ENCODE results near the gene ARHGAP18.

ARHGAP18 gene

DNA sequence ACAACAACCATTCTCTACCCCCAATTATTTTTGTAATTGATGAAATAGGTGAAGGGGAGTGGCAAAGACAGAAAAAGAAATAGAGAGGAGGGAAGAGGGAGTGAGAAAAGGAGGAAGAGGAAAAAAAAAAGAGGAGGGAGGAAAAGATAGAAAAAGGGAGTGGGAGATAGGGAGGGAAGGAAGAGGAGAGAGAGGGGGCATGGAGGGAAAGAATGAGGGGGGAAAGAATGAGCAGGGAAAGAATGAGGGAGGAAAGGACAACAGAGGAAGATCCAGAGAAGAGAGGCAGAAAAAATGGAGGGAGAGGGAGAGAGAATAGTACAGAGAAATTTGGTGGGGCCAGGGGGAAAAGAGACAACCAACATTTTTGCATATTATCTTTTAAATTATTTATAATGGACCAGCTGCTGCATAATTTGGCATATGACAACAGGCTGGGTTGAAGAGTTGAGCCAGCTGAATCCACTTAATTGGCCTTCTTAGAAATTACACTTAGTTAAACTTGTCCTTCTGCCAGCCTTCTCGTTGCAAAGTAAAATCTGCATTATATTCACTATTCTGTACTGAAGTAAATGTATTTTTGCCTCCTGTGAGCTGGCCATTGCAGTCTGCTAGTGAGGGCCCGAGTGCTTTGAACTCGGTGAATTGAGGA is 101.0 kb downstream of the ARHGAP18 start:
- peaks cover 23% of the 10 kb centered on the region for H3K36me3 ChIP-seq (ENCODE audit: control insufficient read depth, insufficient read depth, low read length, severe bottlenecking)
- peak overlapping the region; percentile 18 for H3K4me3 ChIP-seq (ENCODE audit: low read length)
- H3K4me1 ChIP-seq (ENCODE audit: control insufficient read depth, insufficient read depth, low read length) = peaks cover 40% of the 10 kb centered on the region
- peak overlapping the region; percentile 25 for H3K9ac ChIP-seq (ENCODE audit: low read length)
- H3K9me3 ChIP-seq (ENCODE audit: control insufficient read depth, low read length) = no peaks in the 10 kb centered on the region
- no peak for DNase-seq (ENCODE audit: low read depth)
- no peaks in the 10 kb centered on the region for H3K27me3 ChIP-seq (replicated peaks; ENCODE audit: control insufficient read depth, insufficient read depth, low read length)

DNA sequence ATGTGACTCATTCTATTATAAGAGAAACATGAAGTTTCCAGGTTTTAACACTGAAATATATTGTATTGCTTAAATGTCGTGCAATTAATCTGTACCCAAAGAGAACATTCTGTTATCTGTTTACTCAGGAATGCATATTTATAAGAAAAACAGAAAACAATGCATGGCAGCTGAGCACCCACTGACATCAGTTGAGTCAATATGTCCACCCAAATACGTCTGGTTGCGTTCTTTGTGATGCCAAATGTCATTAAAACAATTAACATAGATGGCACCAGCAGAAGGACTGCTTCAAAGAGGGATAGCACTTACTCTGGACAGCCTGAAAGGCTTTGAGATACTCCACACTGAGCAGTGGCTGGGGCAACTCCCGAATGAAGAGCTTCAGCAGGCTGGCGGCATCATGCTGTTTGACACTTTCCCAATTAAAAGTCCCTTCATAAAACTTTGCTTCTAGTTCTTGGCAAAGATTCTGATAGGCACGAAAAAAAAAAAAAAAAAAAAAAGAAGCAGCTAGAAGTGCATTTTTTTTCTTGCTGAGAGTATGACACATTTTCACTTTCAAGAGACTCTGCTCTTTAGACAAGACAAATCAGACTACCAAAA is 102.3 kb downstream of the ARHGAP18 start:
- H3K4me1 ChIP-seq (ENCODE audit: control insufficient read depth, insufficient read depth, low read length) = peaks cover 40% of the 10 kb centered on the region

DNA sequence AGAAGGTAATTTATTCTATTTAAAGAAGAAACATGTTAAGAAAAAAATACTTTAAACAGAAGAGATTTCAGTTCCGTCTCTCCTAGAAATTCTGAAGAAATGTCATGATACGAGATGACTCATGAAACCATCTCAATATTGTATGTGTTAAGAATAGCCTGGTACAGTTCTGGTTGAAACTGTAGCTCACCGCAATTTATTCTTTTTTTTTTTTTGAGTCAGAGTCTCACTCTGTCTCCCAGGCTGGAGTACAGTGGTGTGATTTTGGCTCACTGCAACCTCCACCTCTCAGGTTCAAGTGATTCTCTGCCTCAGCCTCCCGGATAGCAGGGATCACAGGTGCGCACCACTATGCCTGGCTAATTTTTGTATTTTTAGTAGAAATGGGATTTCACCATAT is 103.3 kb downstream of the ARHGAP18 start:
- Histone ChIP-seq H3K9me3 (ENCODE audit: control insufficient read depth, low read length) (no peaks in the 10 kb centered on the region), H3K27me3 (replicated peaks; ENCODE audit: control insufficient read depth, insufficient read depth, low read length) (no peaks in the 10 kb centered on the region), H3K36me3 (ENCODE audit: control insufficient read depth, insufficient read depth, low read length, severe bottlenecking) (peaks cover 29% of the 10 kb centered on the region), H3K4me1 (ENCODE audit: control insufficient read depth, insufficient read depth, low read length) (peaks cover 40% of the 10 kb centered on the region), H3K9ac (ENCODE audit: low read length) (peak overlapping the region; percentile 25), H3K4me3 (ENCODE audit: low read length) (no peak overlapping the region)
- peak; percentile 27 for DNase-seq (ENCODE audit: low read depth)

More for the DNA sequence above, 102.3 kb downstream of the ARHGAP18 start:
- peak overlapping the region; percentile 45 for H3K4me3 ChIP-seq (ENCODE audit: low read length)
- no peaks in the 10 kb centered on the region for H3K9me3 ChIP-seq (ENCODE audit: control insufficient read depth, low read length)
- peaks cover 29% of the 10 kb centered on the region for H3K36me3 ChIP-seq (ENCODE audit: control insufficient read depth, insufficient read depth, low read length, severe bottlenecking)
- H3K9ac ChIP-seq (ENCODE audit: low read length) = peak overlapping the region; percentile 25
- H3K27me3 ChIP-seq (replicated peaks; ENCODE audit: control insufficient read depth, insufficient read depth, low read length) = no peaks in the 10 kb centered on the region
- DNase-seq (ENCODE audit: low read depth) = peak; percentile 32

DNA sequence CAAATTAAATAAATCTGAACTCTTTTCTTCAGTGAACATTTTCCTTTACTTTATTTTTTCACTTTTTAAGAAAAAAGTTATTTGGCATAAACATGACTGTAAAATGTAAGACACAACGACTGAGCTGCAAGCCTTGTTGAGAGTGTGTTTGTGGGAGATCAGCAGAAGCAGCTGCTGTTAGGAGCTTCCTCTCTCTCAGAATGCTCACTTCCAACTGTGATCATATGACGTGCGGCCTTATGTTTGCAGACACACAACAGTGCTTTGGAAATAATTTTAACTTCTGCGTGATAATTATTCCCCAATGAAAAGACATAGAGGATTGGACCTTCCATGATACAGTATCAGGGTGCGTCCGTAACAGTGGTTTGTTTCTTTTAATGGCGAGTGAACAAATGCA is 104.0 kb downstream of the ARHGAP18 start:
- Histone ChIP-seq H3K4me1 (ENCODE audit: control insufficient read depth, insufficient read depth, low read length) (peaks cover 40% of the 10 kb centered on the region), H3K4me3 (ENCODE audit: low read length) (no peak overlapping the region), H3K36me3 (ENCODE audit: control insufficient read depth, insufficient read depth, low read length, severe bottlenecking) (peaks cover 26% of the 10 kb centered on the region), H3K9ac (ENCODE audit: low read length) (no peak overlapping the region), H3K9me3 (ENCODE audit: control insufficient read depth, low read length) (no peaks in the 10 kb centered on the region), H3K27me3 (replicated peaks; ENCODE audit: control insufficient read depth, insufficient read depth, low read length) (no peaks in the 10 kb centered on the region)
- no peak for DNase-seq (ENCODE audit: low read depth)

DNA sequence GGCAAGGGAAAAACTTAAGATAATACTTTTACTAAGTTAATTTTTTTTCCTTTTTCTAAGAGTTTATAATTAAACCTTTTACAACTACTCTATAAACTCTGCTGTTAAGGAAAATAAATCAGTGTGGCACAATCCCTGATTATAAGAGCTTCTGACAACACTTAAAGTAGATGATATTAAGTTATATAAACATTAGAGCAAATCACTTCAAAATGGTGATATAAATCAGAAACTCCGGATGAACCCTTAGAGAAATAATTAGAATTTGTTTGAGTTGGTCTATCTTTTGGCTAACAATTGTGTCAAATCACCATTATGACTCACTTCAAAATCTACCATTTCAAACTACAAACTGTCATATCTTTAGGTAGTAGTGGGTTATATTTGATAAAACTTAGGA is 104.9 kb downstream of the ARHGAP18 start:
- DNase-seq (ENCODE audit: low read depth) = no peak
- Histone ChIP-seq H3K9ac (ENCODE audit: low read length) (no peak overlapping the region), H3K4me3 (ENCODE audit: low read length) (no peak overlapping the region), H3K4me1 (ENCODE audit: control insufficient read depth, insufficient read depth, low read length) (peaks cover 38% of the 10 kb centered on the region), H3K36me3 (ENCODE audit: control insufficient read depth, insufficient read depth, low read length, severe bottlenecking) (peaks cover 29% of the 10 kb centered on the region), H3K9me3 (ENCODE audit: control insufficient read depth, low read length) (no peaks in the 10 kb centered on the region), H3K27me3 (replicated peaks; ENCODE audit: control insufficient read depth, insufficient read depth, low read length) (no peaks in the 10 kb centered on the region)

DNA sequence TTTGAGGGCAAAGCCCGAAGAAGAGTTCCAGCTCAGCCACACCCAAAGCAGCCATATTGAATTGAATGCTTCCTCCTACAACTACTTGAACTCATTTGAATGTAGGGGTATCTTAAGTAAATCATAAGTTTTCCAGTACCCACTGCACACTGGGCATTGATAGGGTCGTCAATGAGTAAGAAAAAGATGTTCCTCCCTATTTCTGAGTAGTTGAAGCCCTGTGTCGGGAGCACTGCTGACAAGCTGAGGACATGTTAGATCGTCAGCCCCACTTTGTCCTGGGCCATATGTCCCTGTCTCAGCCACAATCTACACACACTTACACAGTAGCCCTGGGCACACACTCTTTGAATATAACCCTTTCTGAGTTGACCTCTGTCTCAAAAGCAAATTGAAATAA is 105.7 kb downstream of the ARHGAP18 start:
- Histone ChIP-seq H3K4me1 (ENCODE audit: control insufficient read depth, insufficient read depth, low read length) (peaks cover 31% of the 10 kb centered on the region), H3K36me3 (ENCODE audit: control insufficient read depth, insufficient read depth, low read length, severe bottlenecking) (peaks cover 29% of the 10 kb centered on the region), H3K4me3 (ENCODE audit: low read length) (no peak overlapping the region), H3K9ac (ENCODE audit: low read length) (no peak overlapping the region), H3K9me3 (ENCODE audit: control insufficient read depth, low read length) (no peaks in the 10 kb centered on the region), H3K27me3 (replicated peaks; ENCODE audit: control insufficient read depth, insufficient read depth, low read length) (no peaks in the 10 kb centered on the region)
- DNase-seq (ENCODE audit: low read depth) = no peak

DNA sequence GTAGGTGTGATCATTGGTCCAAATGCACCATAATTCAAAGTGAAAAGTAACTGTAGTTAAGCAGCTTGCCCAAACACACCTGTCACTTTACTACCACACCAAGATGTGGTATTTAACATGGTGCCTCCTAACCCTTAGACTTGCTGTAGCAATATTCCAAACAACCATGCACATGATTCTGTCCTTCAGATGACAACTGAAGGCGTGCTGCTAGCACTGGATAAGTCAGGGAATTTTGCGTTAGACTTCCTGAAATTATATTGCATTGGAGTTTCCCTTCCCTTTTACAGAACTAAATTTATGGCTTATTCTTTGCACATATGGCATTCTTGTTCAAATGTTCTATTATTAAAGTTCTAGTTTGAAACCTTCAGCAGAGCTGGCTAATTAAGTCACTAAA is 106.2 kb downstream of the ARHGAP18 start:
- H3K27me3 ChIP-seq (replicated peaks; ENCODE audit: control insufficient read depth, insufficient read depth, low read length) = no peaks in the 10 kb centered on the region
- H3K9me3 ChIP-seq (ENCODE audit: control insufficient read depth, low read length) = no peaks in the 10 kb centered on the region
- peaks cover 34% of the 10 kb centered on the region for H3K36me3 ChIP-seq (ENCODE audit: control insufficient read depth, insufficient read depth, low read length, severe bottlenecking)
- peaks cover 27% of the 10 kb centered on the region for H3K4me1 ChIP-seq (ENCODE audit: control insufficient read depth, insufficient read depth, low read length)
- no peak for DNase-seq (ENCODE audit: low read depth)
- no peak overlapping the region for H3K9ac ChIP-seq (ENCODE audit: low read length)
- no peak overlapping the region for H3K4me3 ChIP-seq (ENCODE audit: low read length)

DNA sequence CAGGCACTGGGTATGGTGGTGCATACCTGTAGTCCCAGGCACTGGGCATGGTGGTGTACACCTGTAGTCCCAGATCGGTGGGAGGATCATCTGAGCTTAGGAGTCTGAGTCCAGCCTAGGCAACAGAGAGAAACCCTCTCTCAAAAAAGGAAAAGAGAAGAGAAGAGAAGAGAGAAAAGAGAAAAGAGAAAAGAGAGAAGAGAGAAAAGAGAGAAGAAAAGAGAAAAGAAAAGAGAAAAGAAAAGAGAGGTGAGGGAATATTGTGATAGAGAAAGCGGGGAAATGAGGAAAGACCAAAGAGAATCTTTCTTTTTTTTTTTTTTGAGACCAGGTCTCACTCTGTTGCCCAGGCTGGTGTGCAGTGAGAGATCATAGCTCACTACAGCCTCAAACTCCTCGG is 108.7 kb downstream of the ARHGAP18 start:
- no peaks in the 10 kb centered on the region for H3K27me3 ChIP-seq (replicated peaks; ENCODE audit: control insufficient read depth, insufficient read depth, low read length)
- DNase-seq (ENCODE audit: low read depth) = no peak
- no peaks in the 10 kb centered on the region for H3K9me3 ChIP-seq (ENCODE audit: control insufficient read depth, low read length)
- H3K36me3 ChIP-seq (ENCODE audit: control insufficient read depth, insufficient read depth, low read length, severe bottlenecking) = peaks cover 40% of the 10 kb centered on the region
- no peak overlapping the region for H3K9ac ChIP-seq (ENCODE audit: low read length)
- peaks cover 21% of the 10 kb centered on the region for H3K4me1 ChIP-seq (ENCODE audit: control insufficient read depth, insufficient read depth, low read length)
- H3K4me3 ChIP-seq (ENCODE audit: low read length) = no peak overlapping the region

DNA sequence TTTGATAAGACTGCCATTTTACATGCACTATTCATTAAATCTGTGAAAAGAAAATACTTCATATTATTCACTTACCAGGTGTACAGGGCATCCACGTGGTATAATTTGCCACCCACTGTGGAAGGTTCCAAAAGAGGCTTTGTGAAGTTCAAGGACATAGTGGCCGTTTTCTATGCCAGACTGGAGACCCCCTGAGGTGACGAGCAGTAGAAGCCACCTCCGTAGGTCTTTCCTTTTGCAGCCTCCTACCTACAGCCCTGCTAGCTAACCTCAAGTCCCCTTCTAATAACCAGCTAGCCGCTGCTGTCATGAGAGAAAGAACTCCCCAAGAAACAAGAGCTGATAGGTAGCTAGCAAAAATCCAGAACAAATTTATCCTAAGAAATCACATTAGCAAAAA is 110.5 kb downstream of the ARHGAP18 start:
- Histone ChIP-seq H3K4me3 (ENCODE audit: low read length) (no peak overlapping the region), H3K9ac (ENCODE audit: low read length) (no peak overlapping the region), H3K4me1 (ENCODE audit: control insufficient read depth, insufficient read depth, low read length) (peaks cover 17% of the 10 kb centered on the region), H3K36me3 (ENCODE audit: control insufficient read depth, insufficient read depth, low read length, severe bottlenecking) (peaks cover 34% of the 10 kb centered on the region), H3K27me3 (replicated peaks; ENCODE audit: control insufficient read depth, insufficient read depth, low read length) (no peaks in the 10 kb centered on the region), H3K9me3 (ENCODE audit: control insufficient read depth, low read length) (no peaks in the 10 kb centered on the region)
- DNase-seq (ENCODE audit: low read depth) = no peak

DNA sequence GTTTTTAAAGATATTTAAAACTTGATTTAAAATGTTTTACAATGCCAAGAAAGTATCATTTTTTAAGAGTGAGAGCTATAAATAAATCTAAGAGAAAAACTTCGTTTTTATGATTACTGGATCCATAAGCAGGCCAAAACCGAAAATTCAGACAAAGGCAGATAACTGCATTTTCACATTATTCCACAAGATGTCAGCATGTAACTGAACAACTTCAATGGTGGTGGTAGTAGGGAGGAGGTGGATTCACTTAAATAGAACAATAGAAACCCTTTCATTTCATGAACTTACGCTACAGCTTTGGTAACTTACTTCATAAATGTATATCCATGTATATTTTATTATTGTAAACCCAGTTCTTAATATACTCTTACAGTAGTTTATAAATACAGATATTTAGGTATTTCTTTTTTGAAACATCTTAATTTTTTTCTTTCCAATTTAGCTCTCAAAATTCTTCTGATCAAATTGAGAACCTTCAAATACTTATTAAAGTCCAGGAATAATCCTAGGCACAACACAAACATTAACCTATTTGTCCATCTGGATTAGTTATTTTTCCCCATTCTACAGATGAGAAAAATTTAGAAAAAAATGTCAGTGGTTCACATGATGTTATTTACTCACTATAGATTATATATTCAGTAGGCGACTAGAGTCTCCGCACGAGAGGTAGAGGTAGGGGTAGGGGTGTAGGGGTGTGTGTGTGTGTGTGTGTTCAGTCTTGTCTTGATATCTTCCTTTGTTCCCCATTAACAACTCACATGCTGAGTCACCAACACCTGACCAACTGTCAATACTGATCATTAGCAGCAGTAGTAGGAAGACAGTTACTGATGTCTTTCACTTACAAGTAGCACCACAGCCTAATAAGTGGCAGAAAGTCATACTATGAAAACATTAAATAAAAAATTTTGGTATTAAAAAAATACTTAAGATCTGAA is 111.5 kb downstream of the ARHGAP18 start:
- H3K9me3 ChIP-seq (ENCODE audit: control insufficient read depth, low read length) = no peaks in the 10 kb centered on the region
- no peaks in the 10 kb centered on the region for H3K27me3 ChIP-seq (replicated peaks; ENCODE audit: control insufficient read depth, insufficient read depth, low read length)
- H3K9ac ChIP-seq (ENCODE audit: low read length) = peak overlapping the region; percentile 63
- no peak overlapping the region for H3K4me3 ChIP-seq (ENCODE audit: low read length)
- DNase-seq (ENCODE audit: low read depth) = peak; percentile 89
- peaks cover 17% of the 10 kb centered on the region for H3K4me1 ChIP-seq (ENCODE audit: control insufficient read depth, insufficient read depth, low read length)
- H3K36me3 ChIP-seq (ENCODE audit: control insufficient read depth, insufficient read depth, low read length, severe bottlenecking) = peaks cover 40% of the 10 kb centered on the region

DNA sequence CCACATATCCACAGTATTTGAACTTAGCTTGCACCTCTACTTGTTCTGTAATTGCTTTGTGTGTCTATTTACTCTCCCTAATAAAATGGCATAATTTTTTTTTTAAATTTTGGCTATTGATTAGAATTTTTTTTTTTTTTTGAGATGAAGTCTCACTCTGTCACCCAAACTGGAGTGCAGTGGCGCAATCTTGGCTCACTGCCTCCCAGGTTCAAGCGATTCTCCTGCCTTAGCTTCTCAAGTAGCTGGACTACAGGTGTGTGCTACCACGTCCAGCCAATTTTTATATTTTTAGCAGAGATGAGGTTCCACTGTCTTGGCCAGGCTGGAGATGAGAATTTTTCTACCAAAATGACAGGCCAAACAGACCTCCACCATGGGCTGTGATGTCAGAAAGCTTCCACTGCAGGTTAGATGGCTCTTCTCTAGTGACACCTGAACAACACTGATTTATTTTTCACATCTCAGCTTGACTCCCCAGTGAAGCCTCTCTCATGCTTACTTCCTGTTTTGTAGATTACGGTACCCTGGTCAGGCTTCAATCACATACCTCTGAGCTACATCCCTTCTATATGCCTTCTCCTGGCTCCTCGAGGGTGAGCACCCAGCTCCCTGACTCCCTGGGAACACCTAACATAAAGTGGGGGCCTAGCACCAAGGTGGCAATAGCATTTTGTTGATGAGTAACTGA is 112.8 kb downstream of the ARHGAP18 start:
- Histone ChIP-seq H3K36me3 (ENCODE audit: control insufficient read depth, insufficient read depth, low read length, severe bottlenecking) (peaks cover 44% of the 10 kb centered on the region), H3K4me1 (ENCODE audit: control insufficient read depth, insufficient read depth, low read length) (peaks cover 17% of the 10 kb centered on the region), H3K4me3 (ENCODE audit: low read length) (no peak overlapping the region), H3K9ac (ENCODE audit: low read length) (peak overlapping the region; percentile 63), H3K27me3 (replicated peaks; ENCODE audit: control insufficient read depth, insufficient read depth, low read length) (no peaks in the 10 kb centered on the region), H3K9me3 (ENCODE audit: control insufficient read depth, low read length) (no peaks in the 10 kb centered on the region)
- DNase-seq (ENCODE audit: low read depth) = no peak
